Uterus (tissue), 2 donors: ENCODE results near the gene SERGEF.

Source experiments
- CTCF ChIP-seq, 4 experiments: fragments of 200-600 bp in 2 of 4; fragments of 450-650 bp in 2 of 4; sonication (generic) in 2 of 4; IDR thresholded peaks; one replicate each; pipeline ENCODE4 v1.5.1; 2016 to 2019; ENCODE audit warnings: antibody characterized with exemption in 4 of 4, mild to moderate bottlenecking in 2 of 4, moderate library complexity in 1 of 4
- POLR2A ChIP-seq, 2 donors: fragments of 450-650 bp; IDR thresholded peaks; one replicate each; pipeline ENCODE4 v1.6.1; 2016; ENCODE audit warnings: antibody characterized with exemption in 2 of 2, mild to moderate bottlenecking in 1 of 2, moderate library complexity in 1 of 2

GRCh38 chr11:17799147-17799546, 213.7 kb downstream of the SERGEF start:
- no peak for TF ChIP-seq CTCF (IDR thresholded peaks at IDR 0.05)
- no peak for TF ChIP-seq POLR2A (IDR thresholded peaks at IDR 0.05)
